ENCODE measurements around the gene JUNB. TPM values are rescaled to one million over a fixed set of nuclear protein-coding genes. Genes with fewer than 3 reads are reported as not detected.

Gene JUNB
- total RNA-seq, 1 experiment from 2014 or later = 194 TPM

DNA sequence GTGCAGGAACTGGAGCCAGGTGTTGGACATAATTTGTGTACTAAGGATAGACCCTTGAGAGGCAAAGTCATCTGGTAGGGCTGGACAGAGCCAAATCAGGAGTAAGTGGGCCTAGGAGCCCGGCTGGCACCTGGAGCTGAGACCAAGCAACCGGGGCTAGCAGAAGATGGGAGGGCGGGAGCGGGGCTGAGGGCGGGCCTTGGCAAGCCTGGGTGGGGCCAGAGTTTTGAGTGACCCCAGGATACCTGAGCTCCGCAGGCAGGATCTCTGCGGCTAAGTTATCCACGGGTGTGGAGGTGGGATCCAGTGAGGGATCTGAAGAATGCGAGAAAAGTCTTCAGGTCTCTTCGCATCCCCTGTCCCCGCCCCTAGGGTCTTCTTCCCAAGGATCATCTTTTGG is 24.1 kb upstream of the JUNB start:
- no peak overlapping the region for H3K4me2 ChIP-seq (ENCODE audit: low read length)

More for the DNA sequence above, 24.1 kb upstream of the JUNB start:
- intact Hi-C loops (cut with micrococcal nuclease) = no loop called here
- H3K9me3 ChIP-seq (ENCODE audit: control insufficient read depth in 1 of 2, insufficient read depth in 1 of 2, low read depth in 1 of 2, low read length in 2 of 2) = no peaks in the 10 kb centered on the region
- H3K4me3 ChIP-seq (replicated peaks in 1 of 2; ENCODE audit: low read depth in 1 of 2, low read length in 2 of 2) = no peak overlapping the region
- ChIA-PET CTCF (interaction anchor here (1.2 to 4.5 kb wide), 5 partner anchors 9 to 80 kb away, joined by 4 to 123 read pairs (median 47); partner anchors contain the start of gene HOOK2), RAD21 (ENCODE audit: low non-redundant PET in 1 of 2, low total read pairs in 2 of 2, uncharacterized antibody in 2 of 2, unreplicated experiment in 2 of 2) (interaction anchor here in 1 of 2 experiments (1.7 kb wide), 1 partner anchor 10 kb away, joined by 3 read pairs; no protein-coding TSS in a partner anchor), POLR2A (interaction anchor here (5.4 kb wide), 1 partner anchor 27 kb away, joined by 98 read pairs; the partner anchor contains the start of gene JUNB)
- TF ChIP-seq YY1 (IDR thresholded peaks at IDR 0.05; ENCODE audit: extremely low read depth, insufficient replicate concordance, low read depth, low read length) (no peak), RAD21 (IDR thresholded peaks at IDR 0.05; ENCODE audit: low read depth) (no peak), POLR2A (IDR thresholded peaks at IDR 0.05; ENCODE audit: borderline replicate concordance, extremely low read depth, insufficient read depth, insufficient read length) (no peak), ZBTB33 (IDR thresholded peaks at IDR 0.05; ENCODE audit: extremely low read depth, insufficient replicate concordance, low read length) (no peak), ATF3 (IDR thresholded peaks at IDR 0.05) (no peak), ELF1 (IDR thresholded peaks at IDR 0.05; ENCODE audit: borderline replicate concordance, low read depth) (no peak), FOSL1 (IDR thresholded peaks at IDR 0.05; ENCODE audit: low read depth) (no peak), EZH2phosphoT487 (IDR thresholded peaks at IDR 0.05; ENCODE audit: borderline replicate concordance) (no peak), SIN3A (IDR thresholded peaks at IDR 0.05; ENCODE audit: low read depth) (no peak), MAX (IDR thresholded peaks at IDR 0.05) (no peak), ZNF274 (IDR thresholded peaks at IDR 0.05; ENCODE audit: low read depth, low read length) (no peak), SRF (IDR thresholded peaks at IDR 0.05; ENCODE audit: low read depth) (no peak), CEBPB (IDR thresholded peaks at IDR 0.05; ENCODE audit: low read depth) (no peak), POLR2AphosphoS5 (IDR thresholded peaks at IDR 0.05; ENCODE audit: low read depth, low read length) (no peak), REST (IDR thresholded peaks at IDR 0.05; ENCODE audit: low read depth) (no peak), CBX3 (IDR thresholded peaks at IDR 0.05; ENCODE audit: low read depth) (no peak), TCF7L2 (IDR thresholded peaks at IDR 0.05; ENCODE audit: borderline replicate concordance, extremely low read depth, insufficient read depth, insufficient read length) (no peak)
- TF ChIP-seq, protein P1, sequence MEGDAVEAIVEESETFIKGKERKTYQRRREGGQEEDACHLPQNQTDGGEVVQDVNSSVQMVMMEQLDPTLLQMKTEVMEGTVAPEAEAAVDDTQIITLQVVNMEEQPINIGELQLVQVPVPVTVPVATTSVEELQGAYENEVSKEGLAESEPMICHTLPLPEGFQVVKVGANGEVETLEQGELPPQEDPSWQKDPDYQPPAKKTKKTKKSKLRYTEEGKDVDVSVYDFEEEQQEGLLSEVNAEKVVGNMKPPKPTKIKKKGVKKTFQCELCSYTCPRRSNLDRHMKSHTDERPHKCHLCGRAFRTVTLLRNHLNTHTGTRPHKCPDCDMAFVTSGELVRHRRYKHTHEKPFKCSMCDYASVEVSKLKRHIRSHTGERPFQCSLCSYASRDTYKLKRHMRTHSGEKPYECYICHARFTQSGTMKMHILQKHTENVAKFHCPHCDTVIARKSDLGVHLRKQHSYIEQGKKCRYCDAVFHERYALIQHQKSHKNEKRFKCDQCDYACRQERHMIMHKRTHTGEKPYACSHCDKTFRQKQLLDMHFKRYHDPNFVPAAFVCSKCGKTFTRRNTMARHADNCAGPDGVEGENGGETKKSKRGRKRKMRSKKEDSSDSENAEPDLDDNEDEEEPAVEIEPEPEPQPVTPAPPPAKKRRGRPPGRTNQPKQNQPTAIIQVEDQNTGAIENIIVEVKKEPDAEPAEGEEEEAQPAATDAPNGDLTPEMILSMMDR (IDR thresholded peaks at IDR 0.05 in 2 of 3, conservative IDR thresholded peaks at IDR 0.05 in 1 of 3; ENCODE audit: borderline replicate concordance in 1 of 3, insufficient read depth in 1 of 3, low read depth in 2 of 3, low read length in 2 of 3) = no peak
- BruUV-seq (replicated peaks) = no TSS peak
- no peak for ATAC-seq
- DNase-seq (ENCODE audit: low read depth, low spot score) = no peak
- H3K9me2 ChIP-seq (ENCODE audit: insufficient read depth) = no peaks in the 10 kb centered on the region
- peaks cover 5 to 16% of the 10 kb centered on the region in 2 experiments; a peak in 3 of 4 replicates for H3K4me1 ChIP-seq (ENCODE audit: control insufficient read depth in 1 of 2, insufficient read depth in 2 of 2, low read length in 2 of 2)
- no peaks in the 10 kb centered on the region for H4K20me1 ChIP-seq (ENCODE audit: insufficient read depth)
- H3K36me3 ChIP-seq (ENCODE audit: control insufficient read depth in 1 of 2, insufficient read depth in 2 of 2, low read length in 2 of 2) = peaks cover 14 to 20% of the 10 kb centered on the region in 2 experiments
- no peak overlapping the region for H2AFZ ChIP-seq (ENCODE audit: low read depth, low read length, poor library complexity, severe bottlenecking)
- no peaks in the 10 kb centered on the region for H3K79me2 ChIP-seq (ENCODE audit: insufficient read depth, low read length)
- no peak overlapping the region for H3K9ac ChIP-seq (ENCODE audit: low read length)
- H3K27ac ChIP-seq (ENCODE audit: low read depth, low read length) = no peak overlapping the region
- no peaks in the 10 kb centered on the region for H3K27me3 ChIP-seq (ENCODE audit: insufficient read depth, low read length)
